Immature natural killer cell (primary cell): Measurements from ENCODE around the gene TMEM167A. TPM values are rescaled to one million over a fixed set of nuclear protein-coding genes. Genes with fewer than 3 reads are reported as not detected.

Source experiments
- DNase-seq, 3 donors: peaks; one replicate each; pipeline ENCODE4 v3.0.0; 2022; ENCODE audit warnings: mixed read lengths in 1 of 3
- H3K27ac Mint-ChIP-seq, 6 donors: one replicate each; pipeline ENCODE4 v1.8.0; 2020; ENCODE audit warnings: mixed read lengths in 6 of 6, mild to moderate bottlenecking in 5 of 6, inconsistent platforms in 4 of 6, moderate library complexity in 3 of 6
- H3K27me3 Mint-ChIP-seq, 3 donors: one replicate each; pipeline ENCODE4 v1.8.0; 2020 to 2021; ENCODE audit warnings: low read depth in 3 of 3, mild to moderate bottlenecking in 3 of 3, mixed read lengths in 3 of 3, moderate library complexity in 3 of 3, inconsistent platforms in 1 of 3
- H3K36me3 Mint-ChIP-seq, 3 donors: one replicate each; pipeline ENCODE4 v1.8.0; 2020; ENCODE audit warnings: mixed read lengths in 3 of 3, inconsistent platforms in 2 of 3, mild to moderate bottlenecking in 2 of 3
- H3K4me1 Mint-ChIP-seq, 2 donors: one replicate each; pipeline ENCODE4 v1.8.0; 2020; ENCODE audit warnings: inconsistent platforms in 2 of 2, mild to moderate bottlenecking in 2 of 2, mixed read lengths in 2 of 2, moderate library complexity in 1 of 2
- H3K4me3 Mint-ChIP-seq, 5 donors: one replicate each; pipeline ENCODE4 v1.8.0; 2020; ENCODE audit warnings: mild to moderate bottlenecking in 5 of 5, mixed read lengths in 5 of 5, inconsistent platforms in 3 of 5, moderate library complexity in 3 of 5
- H3K9me3 Mint-ChIP-seq, 6 donors: one replicate each; pipeline ENCODE4 v1.8.0; 2020; ENCODE audit warnings: mild to moderate bottlenecking in 6 of 6, mixed read lengths in 6 of 6, inconsistent platforms in 4 of 6, moderate library complexity in 3 of 6
- polyA plus RNA-seq, 3 donors: library from polyadenylated mRNA; unstranded; fragments of 300-500 nt; fragmentation: Illumina TruSeq; gene quantifications; one replicate each; pipeline ENCODE4 v1.2.3, GENCODE V29; 2021

TMEM167A gene, protein sequence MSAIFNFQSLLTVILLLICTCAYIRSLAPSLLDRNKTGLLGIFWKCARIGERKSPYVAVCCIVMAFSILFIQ
- 10 to 100 TPM; 55.9 to 99.1 (median 67.2) TPM for polyA plus RNA-seq

- H3K9me3 Mint-ChIP-seq, result no peaks in the 10 kb centered on the region
- peak within 1 kb of the TSS; percentile 97 to 99 (median 98) for H3K27ac Mint-ChIP-seq
- H3K36me3 Mint-ChIP-seq, result peaks cover 0 to 5% (median 0%) of the 10 kb centered on the region in 3 donors
- peaks cover 1 to 7% (median 5%) of the 10 kb centered on the region in 3 donors for H3K27me3 Mint-ChIP-seq
- peak within 1 kb of the TSS; percentile 94 to 100 (median 98) for H3K4me3 Mint-ChIP-seq
- DNase-seq, result peak; percentile 95 to 96 (median 96)
- H3K4me1 Mint-ChIP-seq, result peaks cover 61 to 68% of the 10 kb centered on the region in 2 donors
These were observed at the start of gene TMEM167A, which contains the start of gene XRCC4 for GRCh38 chr5:83076742-83077661. Gene TMEM167A, minus strand, starts transcription at chr5:83077394. Its CDS starts 71 bp downstream, at chr5:83077323. Gene XRCC4, plus strand, starts transcription at chr5:83077547. Its CDS starts 27,373 bp downstream, at chr5:83104920.

DNA sequence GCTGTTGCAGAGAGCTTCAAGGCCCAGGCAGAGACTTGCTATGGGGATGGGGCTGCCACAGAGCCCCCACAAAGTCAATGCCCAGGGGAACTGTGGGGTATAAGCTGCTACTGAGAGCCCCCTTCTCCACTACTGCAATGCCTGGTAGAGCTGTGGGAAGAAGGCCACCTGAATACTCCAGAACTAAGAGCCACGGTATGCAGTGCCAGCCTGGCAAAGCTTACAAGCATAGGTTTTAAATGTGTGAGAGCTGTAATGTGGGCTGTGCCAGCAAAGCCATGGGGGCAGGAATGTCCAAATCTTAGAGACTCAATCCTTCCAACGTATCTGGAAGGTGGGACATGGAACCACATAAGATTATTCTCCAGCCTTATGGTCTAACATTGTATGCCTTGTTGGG, 49.3 kb upstream of the TMEM167A start:
- Mint-ChIP-seq H3K4me3 (no peak overlapping the region), H3K9me3 (peaks cover 0 to 19% (median 6%) of the 10 kb centered on the region in 6 donors), H3K36me3 (peaks cover 19 to 41% (median 30%) of the 10 kb centered on the region in 3 donors), H3K4me1 (no peaks in the 10 kb centered on the region), H3K27ac (no peak overlapping the region), H3K27me3 (no peaks in the 10 kb centered on the region)
- no peak for DNase-seq

DNA sequence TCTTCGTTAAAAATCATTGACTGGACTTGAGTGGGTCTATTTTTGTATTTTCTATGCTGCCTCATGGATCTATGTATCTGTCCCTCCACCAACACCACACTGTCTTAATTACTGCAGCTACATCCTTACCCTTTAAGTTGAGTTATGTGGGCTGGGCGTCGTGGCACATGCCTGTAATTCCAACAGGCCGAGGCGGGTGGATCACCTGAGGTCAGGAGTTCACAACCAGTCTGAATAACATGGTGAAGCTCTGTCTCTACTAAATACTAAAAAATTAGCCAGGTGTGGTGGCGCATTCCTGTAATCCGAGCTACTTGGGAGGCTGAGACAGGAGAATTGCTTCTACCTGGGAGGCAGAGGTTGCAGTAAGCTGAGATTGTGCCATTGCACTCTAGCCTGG, 48.4 kb upstream of the TMEM167A start:
- Mint-ChIP-seq H3K36me3 (peaks cover 14 to 39% (median 33%) of the 10 kb centered on the region in 3 donors), H3K4me1 (no peaks in the 10 kb centered on the region), H3K27me3 (no peaks in the 10 kb centered on the region), H3K9me3 (peaks cover 0 to 13% (median 3%) of the 10 kb centered on the region in 6 donors), H3K27ac (peak overlapping the region in 1 of 6 donors; percentile 18), H3K4me3 (no peak overlapping the region)
- no peak for DNase-seq

DNA sequence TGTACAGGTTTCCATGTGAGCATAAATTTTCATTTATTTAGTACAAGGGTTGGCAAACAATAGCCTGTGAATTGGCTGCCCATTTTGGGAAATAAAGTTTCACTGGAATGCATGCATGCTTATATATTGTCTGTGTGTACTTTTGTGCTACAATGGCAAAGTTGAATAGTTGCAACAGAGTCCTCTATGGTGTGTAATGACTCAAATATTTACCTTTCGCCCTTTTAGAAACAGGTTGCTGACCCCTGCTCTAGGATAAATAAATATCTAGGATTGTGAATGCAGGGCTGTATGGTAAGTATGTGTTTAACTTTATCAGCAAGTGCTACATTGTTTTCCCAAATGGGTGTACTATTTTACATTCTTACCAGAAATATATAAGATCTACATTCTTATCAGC, 47.4 kb upstream of the TMEM167A start:
- Mint-ChIP-seq H3K36me3 (peaks cover 14 to 39% (median 31%) of the 10 kb centered on the region in 3 donors), H3K4me3 (no peak overlapping the region), H3K27ac (no peak overlapping the region), H3K9me3 (peaks cover 0 to 7% (median 1%) of the 10 kb centered on the region in 6 donors), H3K27me3 (no peaks in the 10 kb centered on the region), H3K4me1 (no peaks in the 10 kb centered on the region)
- DNase-seq, result no peak

GRCh38 chr5:83118976-83119375, 41.8 kb upstream of the TMEM167A start:
- Mint-ChIP-seq H3K27ac (no peak overlapping the region), H3K9me3 (peaks cover 0 to 4% (median 0%) of the 10 kb centered on the region in 6 donors), H3K4me1 (no peaks in the 10 kb centered on the region), H3K36me3 (peaks cover 23 to 50% (median 37%) of the 10 kb centered on the region in 3 donors), H3K27me3 (no peaks in the 10 kb centered on the region), H3K4me3 (no peak overlapping the region)
- DNase-seq, result no peak

- Mint-ChIP-seq H3K36me3 (peaks cover 23 to 50% (median 41%) of the 10 kb centered on the region in 3 donors), H3K27me3 (no peaks in the 10 kb centered on the region), H3K4me3 (no peak overlapping the region), H3K9me3 (peaks cover 0 to 4% (median 0%) of the 10 kb centered on the region in 6 donors), H3K27ac (no peak overlapping the region), H3K4me1 (no peaks in the 10 kb centered on the region)
- no peak for DNase-seq
These were observed 41.3 kb upstream of the TMEM167A start for GRCh38 chr5:83118471-83118870.

GRCh38 chr5:83115816-83116215, 38.6 kb upstream of the TMEM167A start:
- Mint-ChIP-seq H3K4me3 (no peak overlapping the region), H3K27me3 (no peaks in the 10 kb centered on the region), H3K36me3 (peaks cover 32 to 58% (median 57%) of the 10 kb centered on the region in 3 donors), H3K27ac (no peak overlapping the region), H3K9me3 (peaks cover 0 to 9% (median 0%) of the 10 kb centered on the region in 6 donors), H3K4me1 (no peaks in the 10 kb centered on the region)
- no peak for DNase-seq

DNA sequence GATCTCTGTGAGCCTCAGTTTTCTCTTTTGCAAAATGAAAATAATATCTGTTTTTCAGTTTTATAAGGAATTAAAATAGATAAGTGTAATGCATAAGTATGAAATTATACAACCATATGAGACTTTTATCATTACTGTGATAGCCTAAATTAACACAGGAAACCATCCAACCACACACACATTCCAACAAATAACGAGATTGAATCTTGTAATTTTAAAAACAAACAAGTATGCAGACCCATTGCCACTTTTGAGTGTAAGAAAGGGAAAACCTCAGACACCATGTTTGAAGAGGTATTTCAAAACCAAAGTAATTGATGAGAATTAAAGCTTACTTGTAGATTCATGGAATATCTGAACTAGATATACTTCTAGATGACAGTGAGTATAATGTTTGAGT, 32.2 kb upstream of the TMEM167A start:
- DNase-seq, result peak; percentile 5 to 9 (median 9)
- Mint-ChIP-seq H3K4me3 (no peak overlapping the region), H3K27me3 (no peaks in the 10 kb centered on the region), H3K9me3 (peaks cover 0 to 5% (median 0%) of the 10 kb centered on the region in 6 donors), H3K36me3 (peaks cover 14 to 35% (median 32%) of the 10 kb centered on the region in 3 donors), H3K4me1 (peaks cover 9 to 23% of the 10 kb centered on the region in 2 donors), H3K27ac (peak overlapping the region in 1 of 6 donors; percentile 7)

DNA sequence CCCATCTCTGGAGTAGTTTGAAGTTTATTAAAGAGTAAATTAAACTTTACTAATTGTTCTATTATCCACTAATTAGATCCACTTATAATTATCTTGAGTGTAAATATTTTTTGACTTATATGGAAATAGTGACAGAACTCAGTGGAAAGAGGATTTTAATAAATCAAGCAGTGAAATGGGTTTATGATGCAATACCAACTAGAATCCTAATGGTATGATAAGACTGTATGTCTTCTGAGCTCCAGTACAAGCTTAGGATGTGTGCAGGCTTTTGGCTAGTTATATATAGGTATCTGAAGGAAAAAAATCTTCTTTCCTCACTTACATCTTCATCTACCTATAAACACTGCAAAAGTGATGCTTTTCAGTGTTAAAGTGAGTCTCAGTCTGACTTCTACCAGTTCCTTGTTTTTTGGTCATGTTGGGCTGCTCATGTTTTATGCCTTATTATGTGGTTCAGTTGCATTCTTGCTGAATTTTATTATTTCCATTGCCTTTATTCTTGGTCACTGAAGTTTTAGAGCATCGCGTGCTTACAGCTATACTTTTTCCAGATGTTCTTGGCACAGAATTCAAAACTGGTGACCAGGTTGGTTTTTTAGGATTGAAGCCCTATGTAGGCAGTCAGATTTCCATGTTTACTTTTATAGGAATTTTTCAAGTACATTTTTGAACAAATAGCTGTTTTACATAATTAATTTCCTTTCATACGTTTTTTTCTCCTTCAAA, 30.7 kb upstream of the TMEM167A start:
- no peaks in the 10 kb centered on the region for H3K27me3 Mint-ChIP-seq
- no peak for DNase-seq
- H3K4me3 Mint-ChIP-seq, result no peak overlapping the region
- peaks cover 9 to 23% of the 10 kb centered on the region in 2 donors for H3K4me1 Mint-ChIP-seq
- peaks cover 12 to 25% (median 22%) of the 10 kb centered on the region in 3 donors for H3K36me3 Mint-ChIP-seq
- peaks cover 0 to 5% (median 0%) of the 10 kb centered on the region in 6 donors for H3K9me3 Mint-ChIP-seq
- H3K27ac Mint-ChIP-seq, result no peak overlapping the region

GRCh38 chr5:83104021-83104420, 26.8 kb upstream of the TMEM167A start:
- peaks cover 0 to 10% (median 5%) of the 10 kb centered on the region in 3 donors for H3K36me3 Mint-ChIP-seq
- no peak overlapping the region for H3K27ac Mint-ChIP-seq
- no peaks in the 10 kb centered on the region for H3K9me3 Mint-ChIP-seq
- DNase-seq, result no peak
- peaks cover 1 to 5% of the 10 kb centered on the region in 2 donors for H3K4me1 Mint-ChIP-seq
- H3K4me3 Mint-ChIP-seq, result no peak overlapping the region
- H3K27me3 Mint-ChIP-seq, result no peaks in the 10 kb centered on the region

DNA sequence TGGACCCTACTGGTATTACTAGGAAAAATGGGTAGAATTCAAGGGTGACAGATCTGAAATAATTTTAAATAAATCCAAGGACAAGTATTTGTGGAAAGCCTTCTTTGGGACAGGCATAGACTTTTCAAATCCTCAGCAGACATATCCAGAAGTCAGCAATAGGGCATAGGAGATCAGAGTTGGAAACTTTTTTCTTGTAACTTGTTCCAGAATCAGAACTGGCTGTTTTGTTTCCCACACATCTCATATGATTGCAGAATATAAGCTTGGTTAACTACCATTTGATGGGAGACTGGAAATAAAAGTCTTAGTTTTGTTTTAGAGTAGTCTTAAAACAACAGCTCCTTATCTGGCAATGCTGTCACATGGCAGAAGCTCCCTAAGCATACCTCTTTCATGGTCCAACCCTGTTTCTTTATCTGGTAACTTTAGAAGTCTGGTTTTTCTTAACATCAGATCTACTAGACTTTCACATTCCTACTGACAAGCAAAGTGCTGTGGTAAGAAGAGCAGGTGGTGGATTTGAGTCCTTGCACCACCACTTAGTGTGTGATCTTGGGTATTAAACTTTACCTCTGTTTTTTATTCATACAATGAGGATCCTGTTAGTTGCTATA, 25.3 kb upstream of the TMEM167A start:
- no peak for DNase-seq
- H3K36me3 Mint-ChIP-seq, result peaks cover 0 to 6% (median 5%) of the 10 kb centered on the region in 3 donors
- H3K27me3 Mint-ChIP-seq, result no peaks in the 10 kb centered on the region
- peaks cover 0 to 1% of the 10 kb centered on the region in 2 donors for H3K4me1 Mint-ChIP-seq
- no peaks in the 10 kb centered on the region for H3K9me3 Mint-ChIP-seq
- no peak overlapping the region for H3K4me3 Mint-ChIP-seq
- no peak overlapping the region for H3K27ac Mint-ChIP-seq

GRCh38 chr5:83101514-83101913, 24.3 kb upstream of the TMEM167A start:
- no peak overlapping the region for H3K4me3 Mint-ChIP-seq
- peaks cover 0 to 1% of the 10 kb centered on the region in 2 donors for H3K4me1 Mint-ChIP-seq
- no peak for DNase-seq
- H3K36me3 Mint-ChIP-seq, result peaks cover 0 to 5% (median 0%) of the 10 kb centered on the region in 3 donors
- no peaks in the 10 kb centered on the region for H3K9me3 Mint-ChIP-seq
- no peak overlapping the region for H3K27ac Mint-ChIP-seq
- H3K27me3 Mint-ChIP-seq, result no peaks in the 10 kb centered on the region

GRCh38 chr5:83099445-83099844, 22.3 kb upstream of the TMEM167A start:
- Mint-ChIP-seq H3K9me3 (peaks cover 0 to 5% (median under 1%) of the 10 kb centered on the region in 6 donors), H3K36me3 (peaks cover 0 to 9% (median 0%) of the 10 kb centered on the region in 3 donors), H3K4me3 (no peak overlapping the region), H3K4me1 (peaks cover 0 to 4% of the 10 kb centered on the region in 2 donors), H3K27me3 (no peaks in the 10 kb centered on the region), H3K27ac (no peak overlapping the region)
- DNase-seq, result no peak
